ENCODE results near the gene BHLHA9. TPM values are rescaled to one million over a fixed set of nuclear protein-coding genes. Genes with fewer than 3 reads are reported as not detected.
A peak's percentile ranks its signal among the peaks of the same experiment; 100 is the strongest.

The BHLHA9 gene
- total RNA-seq: not detected
- long read RNA-seq: 0 reads

DNA sequence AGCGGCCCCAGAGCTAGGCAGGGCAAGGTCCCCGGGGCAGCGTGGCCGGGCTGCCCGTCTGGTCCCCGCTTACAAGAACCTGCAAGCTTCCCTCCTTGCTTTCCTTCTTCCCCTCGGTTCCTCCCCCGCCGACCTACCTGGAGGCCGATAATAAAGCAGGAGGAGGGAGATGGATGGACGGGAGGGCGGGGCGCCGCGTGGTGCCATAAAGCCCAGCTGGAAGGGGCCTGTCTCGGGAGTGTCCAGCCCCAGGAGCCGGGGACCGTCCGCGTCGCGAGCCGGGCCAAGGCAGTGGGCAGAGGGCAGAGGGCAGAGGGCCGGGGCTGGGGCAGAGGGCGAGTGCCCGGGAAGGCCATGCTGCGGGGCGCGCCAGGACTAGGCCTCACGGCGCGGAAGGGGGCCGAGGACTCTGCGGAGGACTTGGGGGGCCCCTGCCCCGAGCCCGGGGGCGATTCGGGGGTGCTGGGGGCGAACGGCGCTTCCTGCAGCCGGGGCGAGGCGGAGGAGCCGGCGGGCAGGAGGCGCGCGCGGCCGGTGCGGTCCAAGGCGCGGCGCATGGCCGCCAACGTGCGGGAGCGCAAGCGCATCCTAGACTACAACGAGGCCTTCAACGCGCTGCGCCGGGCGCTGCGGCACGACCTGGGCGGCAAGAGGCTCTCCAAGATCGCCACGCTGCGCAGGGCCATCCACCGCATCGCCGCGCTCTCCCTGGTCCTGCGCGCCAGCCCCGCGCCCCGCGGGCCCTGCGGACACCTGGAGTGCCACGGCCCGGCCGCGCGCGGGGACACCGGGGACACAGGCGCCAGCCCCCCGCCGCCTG lies at the start of gene BHLHA9:
TSS of gene BHLHA9 (plus strand) at position 235 of the 820 bp plus-strand sequence. CDS start at position 355, 120 bp downstream.
- Histone ChIP-seq H3K9me3 (replicated peaks) (no peaks in the 10 kb centered on the region), H3K27me3 (ENCODE audit: low read depth) (peaks cover 59% of the 10 kb centered on the region), H3K36me3 (no peaks in the 10 kb centered on the region), H3K4me3 (peak within 1 kb of the TSS; percentile 27), H3K27ac (replicated peaks) (no peak within 1 kb of the TSS), H3K4me1 (peaks cover 34% of the 10 kb centered on the region)
- TF ChIP-seq CTCF (IDR thresholded peaks at IDR 0.05; ENCODE audit: borderline replicate concordance): no peak
- DNase-seq: no peak
- intact Hi-C loops (cut with micrococcal nuclease): no loop called here

DNA sequence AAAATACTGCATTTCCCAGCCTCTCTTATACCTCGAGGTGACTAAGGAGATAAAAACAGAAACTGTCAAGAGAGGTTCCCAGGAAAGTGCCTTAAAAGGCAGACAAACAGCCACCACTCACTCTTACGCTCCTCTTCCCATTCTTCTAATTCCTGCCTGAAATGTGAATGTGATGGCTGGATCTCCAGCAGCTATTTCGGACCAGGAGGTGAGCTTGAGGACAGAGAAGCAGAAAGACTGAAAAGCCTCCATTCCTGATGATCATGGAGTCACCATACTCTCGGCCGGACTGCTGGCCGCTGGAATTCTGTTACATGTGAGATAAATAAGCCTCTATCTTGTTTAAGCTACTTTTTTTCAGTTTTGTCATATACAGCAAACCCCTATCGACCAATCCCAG lies 49.0 kb upstream of the BHLHA9 start:
- Histone ChIP-seq H3K4me3 (no peak overlapping the region), H3K27me3 (ENCODE audit: low read depth) (peaks cover 34% of the 10 kb centered on the region), H3K36me3 (no peaks in the 10 kb centered on the region), H3K9me3 (replicated peaks) (no peaks in the 10 kb centered on the region), H3K4me1 (no peaks in the 10 kb centered on the region), H3K27ac (replicated peaks) (no peak overlapping the region)
- no peak for DNase-seq
- TF ChIP-seq CTCF (IDR thresholded peaks at IDR 0.05; ENCODE audit: borderline replicate concordance): no peak
- intact Hi-C loops (cut with micrococcal nuclease): no loop called here

- Histone ChIP-seq H3K27me3 (ENCODE audit: low read depth) (peaks cover 31% of the 10 kb centered on the region), H3K4me1 (no peaks in the 10 kb centered on the region), H3K4me3 (no peak overlapping the region), H3K27ac (replicated peaks) (no peak overlapping the region), H3K9me3 (replicated peaks) (no peaks in the 10 kb centered on the region), H3K36me3 (no peaks in the 10 kb centered on the region)
- TF ChIP-seq CTCF (IDR thresholded peaks at IDR 0.05; ENCODE audit: borderline replicate concordance): no peak
- intact Hi-C loops (cut with micrococcal nuclease): no loop called here
- DNase-seq: no peak
Observed at GRCh38 chr17:1222321-1222720, 47.9 kb upstream of the BHLHA9 start.

DNA sequence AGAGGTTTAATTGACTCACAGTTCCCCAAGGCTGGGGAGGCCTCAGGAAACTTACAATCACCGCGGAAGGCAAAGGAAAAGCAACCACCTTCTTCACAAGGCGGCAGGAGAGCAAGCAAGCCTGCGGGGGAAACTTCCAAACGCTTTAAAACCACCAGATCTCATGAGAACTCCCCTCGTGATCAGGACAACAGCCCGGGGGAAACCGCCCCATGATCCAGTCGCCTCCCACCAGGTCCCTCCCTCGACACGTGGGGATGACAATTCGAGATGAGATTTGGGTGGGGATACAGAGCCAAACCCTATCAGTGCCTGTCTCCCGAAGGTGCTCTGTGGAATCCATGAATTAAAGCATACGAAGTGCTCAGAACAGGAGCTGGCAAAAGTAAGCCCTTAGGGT lies 46.6 kb upstream of the BHLHA9 start:
- intact Hi-C loops (cut with micrococcal nuclease): no loop called here
- Histone ChIP-seq H3K4me1 (peaks cover 11% of the 10 kb centered on the region), H3K4me3 (no peak overlapping the region), H3K9me3 (replicated peaks) (no peaks in the 10 kb centered on the region), H3K27me3 (ENCODE audit: low read depth) (peaks cover 39% of the 10 kb centered on the region), H3K27ac (replicated peaks) (no peak overlapping the region), H3K36me3 (no peaks in the 10 kb centered on the region)
- TF ChIP-seq CTCF (IDR thresholded peaks at IDR 0.05; ENCODE audit: borderline replicate concordance): no peak
- DNase-seq: no peak

DNA sequence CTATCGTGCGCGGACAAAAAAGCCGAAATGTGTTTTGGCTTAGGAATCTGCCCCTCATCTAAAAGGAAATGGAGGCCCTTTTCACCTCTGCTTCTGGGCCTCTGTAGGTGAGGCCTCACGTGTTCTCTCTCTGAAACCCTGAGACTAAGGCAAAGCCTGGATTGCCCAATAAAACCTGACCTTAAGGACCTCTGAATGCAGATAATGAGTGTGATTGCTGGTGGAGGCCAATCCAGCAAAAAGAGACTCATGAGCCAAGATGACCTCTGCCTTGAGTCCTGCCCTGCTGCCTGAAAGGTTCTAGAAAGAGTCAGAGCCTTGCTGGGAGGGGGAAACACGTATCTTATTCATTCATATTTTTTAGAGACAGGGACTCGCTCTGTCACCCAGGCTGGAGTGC lies 45.9 kb upstream of the BHLHA9 start:
- TF ChIP-seq CTCF (IDR thresholded peaks at IDR 0.05; ENCODE audit: borderline replicate concordance): no peak
- Histone ChIP-seq H3K27ac (replicated peaks) (no peak overlapping the region), H3K4me1 (peaks cover 18% of the 10 kb centered on the region), H3K9me3 (replicated peaks) (no peaks in the 10 kb centered on the region), H3K36me3 (no peaks in the 10 kb centered on the region), H3K27me3 (ENCODE audit: low read depth) (peaks cover 45% of the 10 kb centered on the region), H3K4me3 (no peak overlapping the region)
- intact Hi-C loops (cut with micrococcal nuclease): no loop called here
- DNase-seq: no peak

All from left ventricle myocardium inferior (tissue), 1 donor.